HEK293T (cell line): Measurements from ENCODE around the gene RTL9.
"Not testable (repeated sequence)": the region's sequence is repeated elsewhere in the genome, so short reads cannot be mapped to it uniquely, and the experiment has no call there.

Source experiments
- CTCF ChIA-PET: fragments of 350-600 bp; formaldehyde crosslinking; extraction: SDS; loops from one replicate; lab custom pipeline; 2021; ENCODE audit warnings: antibody characterized with exemption, inconsistent platforms; lab: Yijun Ruan, JAX
- POLR2A ChIA-PET: fragments of 350-600 bp; formaldehyde crosslinking; extraction: SDS; loops from one replicate; lab custom pipeline; 2020; ENCODE audit warnings: antibody characterized with exemption, inconsistent platforms; lab: Yijun Ruan, JAX
- DNase-seq: peaks from one replicate; pipeline ENCODE4 v3.0.0; 2012; ENCODE audit warnings: mixed read lengths; ENCODE audit errors: extremely low spot score
- ARNT ChIP-seq: fragments of 450-650 bp; IDR thresholded peaks from 2 replicates; pipeline ENCODE4 v1.6.1; 2017; ENCODE audit warnings: mild to moderate bottlenecking
- BHLHE40 ChIP-seq: fragments of 450-650 bp; IDR thresholded peaks from 2 replicates; pipeline ENCODE4 v1.6.1; 2016; ENCODE audit warnings: mild to moderate bottlenecking, moderate library complexity, borderline replicate concordance
- CTBP1 ChIP-seq: fragments of 450-650 bp; IDR thresholded peaks from 2 replicates; pipeline ENCODE4 v1.6.1; 2016; ENCODE audit warnings: borderline replicate concordance
- ELF4 ChIP-seq: fragments of 450-650 bp; IDR thresholded peaks from 2 replicates; pipeline ENCODE4 v1.6.1; 2017; ENCODE audit warnings: antibody characterized with exemption
- FOXA1 ChIP-seq: fragments of 450-650 bp; IDR thresholded peaks from 2 replicates; pipeline ENCODE4 v1.6.1; 2016; ENCODE audit warnings: mild to moderate bottlenecking
- FOXK2 ChIP-seq: fragments of 450-650 bp; IDR thresholded peaks from 2 replicates; pipeline ENCODE4 v1.6.1; 2016; ENCODE audit warnings: mild to moderate bottlenecking
- FOXM1 ChIP-seq: fragments of 450-650 bp; IDR thresholded peaks from 2 replicates; pipeline ENCODE4 v1.6.1; 2017; ENCODE audit warnings: mild to moderate bottlenecking, borderline replicate concordance
- HDGF ChIP-seq: fragments of 450-650 bp; IDR thresholded peaks from 2 replicates; pipeline ENCODE4 v1.6.1; 2017; ENCODE audit warnings: antibody characterized with exemption, borderline replicate concordance
- L3MBTL2 ChIP-seq: fragments of 450-650 bp; conservative IDR thresholded peaks from 2 replicates; pipeline ENCODE4 v1.6.1; 2016; ENCODE audit warnings: mild to moderate bottlenecking
- LEF1 ChIP-seq: fragments of 450-650 bp; IDR thresholded peaks from 2 replicates; pipeline ENCODE4 v1.6.1; 2017; ENCODE audit warnings: mild to moderate bottlenecking, borderline replicate concordance
- NFRKB ChIP-seq: fragments of 450-650 bp; IDR thresholded peaks from 2 replicates; pipeline ENCODE4 v1.6.1; 2016; ENCODE audit warnings: mild to moderate bottlenecking, moderate library complexity
- PKNOX1 ChIP-seq: fragments of 450-650 bp; IDR thresholded peaks from 2 replicates; pipeline ENCODE4 v1.6.1; 2016
- SP1 ChIP-seq: fragments of 450-650 bp; IDR thresholded peaks from 2 replicates; pipeline ENCODE4 v1.6.1; 2017
- SUZ12 ChIP-seq: fragments of 450-650 bp; IDR thresholded peaks from 2 replicates; pipeline ENCODE4 v1.6.1; 2016; ENCODE audit warnings: mild to moderate bottlenecking
- TARDBP ChIP-seq: fragments of 450-650 bp; IDR thresholded peaks from 2 replicates; pipeline ENCODE4 v1.6.1; 2016
- ZNF384 ChIP-seq: fragments of 450-650 bp; IDR thresholded peaks from 2 replicates; pipeline ENCODE4 v1.6.1; 2016

Gene RTL9

GRCh38 chrX:110327336-110327735 lies 31.3 kb upstream of the RTL9 start:
- ChIA-PET POLR2A (interaction anchor here (1.1 kb wide), 1 partner anchor 9 kb away, joined by 3 read pairs; no protein-coding TSS in a partner anchor), CTCF (no interaction called here)
- TF ChIP-seq PKNOX1, result no peak
- no peak for DNase-seq

GRCh38 chrX:110328613-110329012 lies 30.0 kb upstream of the RTL9 start:
- POLR2A ChIA-PET, result interaction anchor here (1.1 kb wide), 1 partner anchor 10 kb away, joined by 3 read pairs; no protein-coding TSS in a partner anchor
- DNase-seq, CTCF ChIA-PET: not testable (repeated sequence)

DNA sequence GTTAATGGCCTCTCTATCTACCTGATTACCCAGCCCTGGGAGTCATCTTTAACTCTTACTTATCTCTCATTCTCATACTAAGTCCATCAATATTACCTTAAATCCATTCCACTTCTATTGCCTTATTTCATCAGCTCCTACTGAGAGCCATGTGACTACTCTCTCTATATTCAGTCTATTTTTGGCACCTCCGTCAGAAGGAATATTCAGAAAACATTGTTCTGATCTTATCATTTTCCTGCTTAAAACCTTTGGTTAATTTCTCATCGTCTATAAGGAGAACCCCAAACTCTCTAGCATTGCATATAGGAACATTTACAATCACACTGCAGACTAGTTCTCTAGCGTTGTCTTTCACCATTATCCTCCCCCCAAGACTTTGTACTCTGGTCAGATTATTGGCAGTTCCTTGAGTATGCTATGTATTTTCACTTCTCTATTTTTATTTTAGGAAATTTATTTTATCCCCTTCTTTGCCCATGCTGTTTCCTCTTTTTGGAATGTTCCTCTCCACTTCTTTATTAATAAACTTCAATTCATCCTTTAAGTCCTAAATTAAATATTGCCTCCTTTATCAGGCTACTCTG lies 27.1 kb upstream of the RTL9 start:
- CTCF ChIA-PET, result no interaction called here
- TF ChIP-seq ZNF384 (no peak), SP1 (no peak), BHLHE40 (no peak), TARDBP (no peak), FOXK2 (no peak), FOXM1 (no peak), L3MBTL2 (no peak), SUZ12 (no peak), CTBP1 (no peak), NFRKB (no peak), FOXA1 (no peak), ARNT (no peak)
- DNase-seq, result no peak
- POLR2A ChIA-PET, result no interaction called here

- DNase-seq, CTCF ChIA-PET, POLR2A ChIA-PET: not testable (repeated sequence)
These were observed 25.2 kb upstream of the RTL9 start for GRCh38 chrX:110333458-110333857.

- ChIA-PET POLR2A (no interaction called here), CTCF (no interaction called here)
- TF ChIP-seq ZNF384 (no peak), FOXM1 (no peak), SP1 (no peak), HDGF (no peak), ARNT (no peak), FOXK2 (no peak), CTBP1 (no peak), BHLHE40 (no peak), LEF1 (no peak)
- DNase-seq, result no peak
These were observed 19.7 kb upstream of the RTL9 start for GRCh38 chrX:110338935-110339334.

GRCh38 chrX:110341189-110342035 lies 17.2 kb upstream of the RTL9 start:
- ChIA-PET CTCF (interaction anchor here (0.6 to 0.8 kb wide), 2 partner anchors 20 to 181 kb away, joined by 3 to 4 read pairs; no protein-coding TSS in a partner anchor), POLR2A (interaction anchor here (0.9 to 1.0 kb wide), 2 partner anchors 23 to 24 kb away, joined by 3 read pairs; partner anchors contain the start of gene AMMECR1)
- DNase-seq, result no peak
- TF ChIP-seq FOXK2, result no peak
- no peak for TF ChIP-seq FOXA1
- TF ChIP-seq LEF1, result no peak
- TF ChIP-seq ELF4, result no peak
- no peak for TF ChIP-seq ZNF384
- TF ChIP-seq FOXM1, result no peak
- TF ChIP-seq ARNT, result no peak
- TF ChIP-seq SUZ12, result no peak
- TF ChIP-seq NFRKB, result no peak
- no peak for TF ChIP-seq TARDBP
- no peak for TF ChIP-seq BHLHE40

- CTCF ChIA-PET, result no interaction called here
- no peak for TF ChIP-seq FOXM1
- no peak for TF ChIP-seq CTBP1
- no peak for TF ChIP-seq FOXK2
- TF ChIP-seq SUZ12, result no peak
- TF ChIP-seq LEF1, result no peak
- no peak for TF ChIP-seq ZNF384
- no peak for TF ChIP-seq BHLHE40
- TF ChIP-seq ELF4, result no peak
- TF ChIP-seq ARNT, result no peak
- TF ChIP-seq PKNOX1, result no peak
- DNase-seq, result no peak
- POLR2A ChIA-PET, result no interaction called here
These were observed 12.0 kb upstream of the RTL9 start for GRCh38 chrX:110346681-110347080.
